Activated T-helper 2 cell treated with anti-CD3 and anti-CD28 coated beads, Interferon-gamma antibody, Interleukin-2, Interleukin-4, amounts not matched to agents 10 μg/mL and 5 μg/mL and 100 μg/mL, durations not matched to agents 14 hours and 24 hours and 36 hours (primary cell): Measurements from ENCODE around the gene WNT2. TPM values are rescaled to one million over a fixed set of nuclear protein-coding genes. Genes with fewer than 3 reads are reported as not detected.
"Not testable (repeated sequence)": the region's sequence is repeated elsewhere in the genome, so short reads cannot be mapped to it uniquely, and the experiment has no call there.

Source experiments
- DNase-seq: peaks from one replicate; pipeline ENCODE4 v3.0.0; 2021; ENCODE audit warnings: low spot score
- H3K27ac Mint-ChIP-seq: one replicate; pipeline ENCODE4 v1.8.0; 2021; ENCODE audit warnings: mixed read lengths
- H3K27me3 Mint-ChIP-seq: one replicate; pipeline ENCODE4 v1.8.0; 2021; ENCODE audit warnings: low read depth, mixed read lengths
- H3K36me3 Mint-ChIP-seq: one replicate; pipeline ENCODE4 v1.8.0; 2021; ENCODE audit warnings: low read depth, mixed read lengths
- H3K4me1 Mint-ChIP-seq: one replicate; pipeline ENCODE4 v1.8.0; 2021; ENCODE audit warnings: low read depth, mixed read lengths
- H3K4me3 Mint-ChIP-seq: one replicate; pipeline ENCODE4 v1.8.0; 2021; ENCODE audit warnings: low read depth, mild to moderate bottlenecking, moderate library complexity, mixed read lengths
- H3K9me3 Mint-ChIP-seq: one replicate; pipeline ENCODE4 v1.8.0; 2021; ENCODE audit warnings: mixed read lengths
- intact Hi-C: fragments of 100-400 bp; cut with micrococcal nuclease; formaldehyde crosslinking; loops from one replicate; pipeline ENCODE4 v1.15.1; 2023
- total RNA-seq: library from RNA; stranded (reverse); gene quantifications from 2 replicates; pipeline ENCODE4 v1.2.3, GENCODE V29; 2022

Gene WNT2
- total RNA-seq, 1 donor from 2014 or later, result not detected

DNA sequence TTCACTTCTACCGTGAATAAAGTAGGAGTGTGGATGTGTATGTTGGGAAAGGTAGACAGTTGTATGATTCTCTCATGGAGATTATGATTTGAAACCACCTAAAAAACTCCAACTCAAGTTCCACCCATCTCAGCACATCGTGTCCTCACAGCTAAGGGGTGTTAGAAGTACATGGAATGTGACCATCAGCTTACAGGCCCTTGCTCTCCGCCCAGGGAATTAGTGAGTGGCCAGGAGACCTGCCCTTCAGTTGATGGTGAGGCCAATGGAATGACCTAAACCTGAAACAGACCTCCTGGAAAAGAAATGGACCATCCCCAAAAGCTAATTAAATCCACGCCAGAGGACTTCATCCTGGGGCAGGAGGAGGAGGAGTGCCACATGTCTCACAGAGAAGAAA lies 2.1 kb upstream of the WNT2 start:
- Mint-ChIP-seq H3K9me3 (no peaks in the 10 kb centered on the region), H3K27ac (no peak overlapping the region), H3K4me1 (peaks cover 3% of the 10 kb centered on the region), H3K4me3 (no peak overlapping the region), H3K36me3 (no peaks in the 10 kb centered on the region), H3K27me3 (peaks cover 59% of the 10 kb centered on the region)
- DNase-seq, result no peak
- intact Hi-C loops, result no loop called here

DNA sequence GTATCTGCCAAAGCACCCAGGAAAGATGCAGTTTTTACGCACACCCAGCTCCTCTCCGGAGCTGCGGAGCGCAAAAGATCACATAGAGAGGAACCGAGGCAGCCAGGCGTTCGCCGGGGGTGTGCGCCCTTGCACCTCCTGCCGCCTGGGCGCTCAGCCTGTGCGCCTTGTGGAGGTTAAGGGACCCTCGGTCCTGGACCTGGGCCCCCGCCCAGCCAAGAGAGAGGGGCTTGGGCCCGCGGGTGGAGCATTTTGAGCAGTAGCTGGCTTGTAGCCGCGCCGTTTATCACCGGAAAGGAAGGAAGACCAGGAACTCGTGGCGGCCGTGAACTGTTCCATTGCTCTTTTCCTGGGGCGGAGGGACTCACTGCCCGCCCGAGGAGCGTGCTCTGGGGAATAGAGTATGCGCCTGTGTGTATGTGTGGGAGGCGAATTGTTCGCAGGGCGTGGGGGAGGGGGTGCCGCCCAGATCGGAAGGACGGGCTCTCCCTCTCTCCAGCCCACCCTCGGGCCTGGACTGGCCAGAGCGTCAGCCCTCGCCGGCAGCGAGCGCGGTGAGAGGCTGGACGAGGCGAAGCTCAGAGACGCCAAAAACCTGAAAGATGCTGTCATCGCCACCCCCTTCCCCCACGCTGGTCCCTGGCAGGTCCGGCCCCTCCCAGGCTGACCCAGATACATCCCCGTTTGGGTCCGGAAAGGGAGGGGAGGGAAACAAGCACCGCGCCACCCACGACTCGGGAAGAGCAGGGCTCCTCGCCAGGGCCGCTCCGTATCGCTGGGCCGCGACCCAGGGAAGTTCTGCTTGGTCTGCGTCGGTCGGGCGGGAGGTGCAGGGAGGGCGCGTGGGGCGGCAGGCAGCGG lies 1.2 kb upstream of the WNT2 start:
- no peak for DNase-seq
- Mint-ChIP-seq H3K27me3 (peaks cover 62% of the 10 kb centered on the region), H3K27ac (no peak overlapping the region), H3K36me3 (no peaks in the 10 kb centered on the region), H3K4me1 (peaks cover 3% of the 10 kb centered on the region), H3K9me3 (no peaks in the 10 kb centered on the region), H3K4me3 (peak overlapping the region; percentile 33)
- intact Hi-C loops, result no loop called here

DNA sequence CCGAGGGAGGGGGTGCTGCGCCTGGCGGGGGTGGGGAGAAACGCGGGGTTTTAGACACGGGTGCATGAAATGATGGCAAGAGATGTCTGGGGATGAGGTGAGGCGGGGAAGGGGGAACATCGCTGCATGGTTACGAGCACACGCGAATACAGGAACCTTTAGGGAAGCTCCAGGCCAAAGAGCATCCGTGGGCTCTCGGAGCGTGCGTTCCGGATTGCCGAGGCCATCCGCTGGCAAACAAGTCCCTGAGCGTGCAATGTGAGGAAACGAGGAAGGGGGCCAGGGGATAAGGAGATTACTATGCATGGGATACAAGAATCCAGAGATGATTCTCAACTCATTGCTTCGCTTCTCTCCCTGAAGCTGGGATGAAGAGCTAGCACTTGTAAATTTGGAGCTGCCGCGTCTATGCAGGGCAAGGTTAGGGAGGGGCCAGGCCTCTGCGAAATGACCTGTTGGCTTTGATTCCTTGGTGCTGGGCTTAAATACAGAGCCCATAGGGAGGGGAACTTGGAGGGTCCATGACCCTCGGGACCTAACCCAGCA lies 520 bp upstream of the WNT2 start:
- Mint-ChIP-seq H3K36me3 (no peaks in the 10 kb centered on the region), H3K27me3 (peaks cover 60% of the 10 kb centered on the region), H3K4me1 (peaks cover 3% of the 10 kb centered on the region), H3K9me3 (no peaks in the 10 kb centered on the region), H3K27ac (no peak overlapping the region), H3K4me3 (peak overlapping the region; percentile 33)
- intact Hi-C loops, result no loop called here
- no peak for DNase-seq

- H3K4me1 Mint-ChIP-seq, result peaks cover 3% of the 10 kb centered on the region
- peaks cover 51% of the 10 kb centered on the region for H3K27me3 Mint-ChIP-seq
- no peak overlapping the region for H3K27ac Mint-ChIP-seq
- H3K36me3 Mint-ChIP-seq, result no peaks in the 10 kb centered on the region
- no peak overlapping the region for H3K4me3 Mint-ChIP-seq
- intact Hi-C loops, result no loop called here
- no peak for DNase-seq
- no peaks in the 10 kb centered on the region for H3K9me3 Mint-ChIP-seq
These were observed 2.3 kb downstream of the WNT2 start for GRCh38 chr7:117320523-117320922.

DNA sequence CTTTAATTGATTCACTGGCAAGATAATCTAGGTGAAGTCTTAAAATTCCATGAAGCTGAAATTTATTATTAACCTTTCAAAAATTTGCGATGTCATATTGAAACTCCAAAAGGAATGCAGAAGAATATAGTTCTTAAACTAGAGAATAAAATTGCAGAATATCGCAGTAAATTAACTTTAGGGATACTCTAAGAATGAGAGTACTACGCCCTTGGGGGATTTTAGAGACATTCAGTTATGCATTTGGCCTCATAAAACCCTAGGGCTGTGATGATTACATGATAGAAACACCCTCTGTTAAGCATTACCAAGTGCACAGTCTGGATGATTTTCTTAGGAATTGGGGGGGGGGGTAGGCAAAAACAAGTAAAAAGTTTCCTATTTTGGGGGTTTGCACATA lies 3.7 kb downstream of the WNT2 start:
- intact Hi-C loops, result no loop called here
- Mint-ChIP-seq H3K4me1 (peaks cover 3% of the 10 kb centered on the region), H3K36me3 (no peaks in the 10 kb centered on the region), H3K9me3 (no peaks in the 10 kb centered on the region), H3K4me3 (no peak overlapping the region), H3K27ac (no peak overlapping the region), H3K27me3 (peaks cover 42% of the 10 kb centered on the region)
- DNase-seq, result no peak

- Mint-ChIP-seq H3K4me3 (no peak overlapping the region), H3K27me3 (peaks cover 8% of the 10 kb centered on the region), H3K27ac (no peak overlapping the region), H3K9me3 (no peaks in the 10 kb centered on the region), H3K4me1 (no peaks in the 10 kb centered on the region), H3K36me3 (no peaks in the 10 kb centered on the region)
- no peak for DNase-seq
- intact Hi-C loops, result no loop called here
These were observed 9.3 kb downstream of the WNT2 start for GRCh38 chr7:117313582-117313981.

- DNase-seq, result no peak
- Mint-ChIP-seq H3K27ac (no peak overlapping the region), H3K27me3 (peaks cover 4% of the 10 kb centered on the region), H3K4me3 (no peak overlapping the region), H3K9me3 (no peaks in the 10 kb centered on the region), H3K4me1 (no peaks in the 10 kb centered on the region), H3K36me3 (no peaks in the 10 kb centered on the region)
- intact Hi-C loops, result no loop called here
These were observed 10.0 kb downstream of the WNT2 start for GRCh38 chr7:117312593-117313580.

GRCh38 chr7:117308891-117309290 lies 14.0 kb downstream of the WNT2 start:
- no peak for DNase-seq
- no peak overlapping the region for H3K27ac Mint-ChIP-seq
- H3K4me1 Mint-ChIP-seq, result no peaks in the 10 kb centered on the region
- no peaks in the 10 kb centered on the region for H3K36me3 Mint-ChIP-seq
- no peaks in the 10 kb centered on the region for H3K27me3 Mint-ChIP-seq
- no peaks in the 10 kb centered on the region for H3K9me3 Mint-ChIP-seq
- intact Hi-C loops, result no loop called here
- no peak overlapping the region for H3K4me3 Mint-ChIP-seq

GRCh38 chr7:117302396-117302795 lies 20.5 kb downstream of the WNT2 start:
- no peak for DNase-seq
- no peaks in the 10 kb centered on the region for H3K36me3 Mint-ChIP-seq
- no peak overlapping the region for H3K27ac Mint-ChIP-seq
- H3K27me3 Mint-ChIP-seq, result no peaks in the 10 kb centered on the region
- H3K4me3 Mint-ChIP-seq, result no peak overlapping the region
- intact Hi-C loops, result no loop called here
- H3K4me1 Mint-ChIP-seq, result no peaks in the 10 kb centered on the region
- no peaks in the 10 kb centered on the region for H3K9me3 Mint-ChIP-seq

GRCh38 chr7:117300506-117300905 lies 22.4 kb downstream of the WNT2 start:
- H3K4me1 Mint-ChIP-seq, intact Hi-C loops, DNase-seq, H3K27ac Mint-ChIP-seq, H3K4me3 Mint-ChIP-seq, H3K36me3 Mint-ChIP-seq, H3K27me3 Mint-ChIP-seq, H3K9me3 Mint-ChIP-seq: not testable (repeated sequence)

DNA sequence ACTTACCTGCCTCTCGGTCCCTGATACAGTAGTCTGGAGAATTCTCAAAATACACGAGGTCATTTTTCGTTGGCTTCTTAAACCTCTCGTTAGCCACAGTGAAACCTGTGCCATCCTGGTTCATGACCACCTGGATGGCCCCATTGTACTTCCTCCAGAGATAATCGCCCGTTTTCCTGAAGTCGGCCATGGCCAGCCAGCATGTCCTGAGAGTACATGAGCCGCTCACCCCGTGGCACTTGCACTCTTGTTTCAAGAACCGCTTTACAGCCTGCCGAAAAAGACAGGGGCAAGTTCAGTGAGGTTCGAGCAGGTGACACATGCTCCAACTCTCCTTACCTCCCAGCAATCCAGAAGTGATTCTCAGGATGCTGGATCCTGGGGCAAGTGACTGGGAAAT lies 25.3 kb downstream of the WNT2 start:
- H3K9me3 Mint-ChIP-seq, result no peaks in the 10 kb centered on the region
- no peaks in the 10 kb centered on the region for H3K36me3 Mint-ChIP-seq
- no peak overlapping the region for H3K4me3 Mint-ChIP-seq
- H3K27me3 Mint-ChIP-seq, result no peaks in the 10 kb centered on the region
- H3K27ac Mint-ChIP-seq, result no peak overlapping the region
- intact Hi-C loops, result no loop called here
- no peak for DNase-seq
- no peaks in the 10 kb centered on the region for H3K4me1 Mint-ChIP-seq

- Mint-ChIP-seq H3K27ac (no peak overlapping the region), H3K4me3 (no peak overlapping the region), H3K36me3 (no peaks in the 10 kb centered on the region), H3K9me3 (no peaks in the 10 kb centered on the region), H3K27me3 (peaks cover 3% of the 10 kb centered on the region), H3K4me1 (no peaks in the 10 kb centered on the region)
- DNase-seq, result no peak
- intact Hi-C loops, result no loop called here
These were observed 26.8 kb downstream of the WNT2 start for GRCh38 chr7:117296066-117296465.

- DNase-seq, result no peak
- no peak overlapping the region for H3K4me3 Mint-ChIP-seq
- no peaks in the 10 kb centered on the region for H3K4me1 Mint-ChIP-seq
- no peaks in the 10 kb centered on the region for H3K36me3 Mint-ChIP-seq
- H3K27me3 Mint-ChIP-seq, result no peaks in the 10 kb centered on the region
- H3K27ac Mint-ChIP-seq, result no peak overlapping the region
- no peaks in the 10 kb centered on the region for H3K9me3 Mint-ChIP-seq
- intact Hi-C loops, result no loop called here
These were observed 37.0 kb downstream of the WNT2 start for GRCh38 chr7:117285826-117286225.
